ENCODE results near the gene GRWD1.
"Not testable (repeated sequence)": the region's sequence is repeated elsewhere in the genome, so short reads cannot be mapped to it uniquely, and the experiment has no call there.

The GRWD1 gene

GRCh38 chr19:48480183-48480557 is 34.4 kb downstream of the GRWD1 start:
- DNase-seq (ENCODE audit: low read depth): peak; percentile 31

- peak; percentile 56 for DNase-seq (ENCODE audit: low read depth)
Measured at GRCh38 chr19:48480558-48481500, 35.0 kb downstream of the GRWD1 start.

DNA sequence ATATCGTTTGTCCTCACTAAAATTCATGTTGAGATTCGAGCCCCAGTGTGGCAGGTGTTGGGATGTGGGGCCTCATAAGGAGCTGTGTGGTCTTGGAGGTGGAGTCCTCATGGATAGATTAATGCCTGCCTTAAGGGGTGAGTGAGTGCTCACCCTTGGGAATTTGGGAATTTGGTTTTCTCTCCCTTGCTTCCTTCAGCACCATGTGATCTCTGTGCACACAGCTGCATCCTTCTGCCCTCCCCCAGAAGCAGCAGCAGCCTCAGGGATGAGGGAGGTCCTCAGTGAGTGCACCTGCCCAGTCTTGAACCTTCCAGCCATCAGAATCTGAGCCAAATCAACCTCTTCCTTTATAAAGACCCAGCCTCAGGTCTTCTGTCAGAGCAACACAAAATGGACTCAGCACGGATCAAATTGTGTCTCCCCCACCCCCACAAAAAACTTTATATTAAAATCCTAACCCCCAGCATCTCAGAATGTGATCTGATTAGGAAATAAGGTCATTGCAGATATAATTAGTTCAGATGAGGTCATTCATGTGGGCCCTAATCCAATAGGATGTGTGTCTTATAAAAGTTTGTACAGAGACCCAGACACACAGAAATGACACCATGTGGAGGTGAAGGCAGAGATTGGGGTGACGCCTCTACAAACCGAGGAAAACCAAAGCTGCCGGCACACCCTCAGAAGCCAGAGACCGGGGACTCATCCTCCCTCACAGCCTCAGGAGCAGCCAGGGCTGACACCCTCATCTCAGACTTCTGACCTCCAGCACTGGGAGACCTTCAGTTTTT is 36.3 kb downstream of the GRWD1 start:
- peak; percentile 45 for DNase-seq (ENCODE audit: low read depth)

- no peak for DNase-seq (ENCODE audit: low read depth)
Measured at GRCh38 chr19:48483301-48483700, 37.5 kb downstream of the GRWD1 start.

DNA sequence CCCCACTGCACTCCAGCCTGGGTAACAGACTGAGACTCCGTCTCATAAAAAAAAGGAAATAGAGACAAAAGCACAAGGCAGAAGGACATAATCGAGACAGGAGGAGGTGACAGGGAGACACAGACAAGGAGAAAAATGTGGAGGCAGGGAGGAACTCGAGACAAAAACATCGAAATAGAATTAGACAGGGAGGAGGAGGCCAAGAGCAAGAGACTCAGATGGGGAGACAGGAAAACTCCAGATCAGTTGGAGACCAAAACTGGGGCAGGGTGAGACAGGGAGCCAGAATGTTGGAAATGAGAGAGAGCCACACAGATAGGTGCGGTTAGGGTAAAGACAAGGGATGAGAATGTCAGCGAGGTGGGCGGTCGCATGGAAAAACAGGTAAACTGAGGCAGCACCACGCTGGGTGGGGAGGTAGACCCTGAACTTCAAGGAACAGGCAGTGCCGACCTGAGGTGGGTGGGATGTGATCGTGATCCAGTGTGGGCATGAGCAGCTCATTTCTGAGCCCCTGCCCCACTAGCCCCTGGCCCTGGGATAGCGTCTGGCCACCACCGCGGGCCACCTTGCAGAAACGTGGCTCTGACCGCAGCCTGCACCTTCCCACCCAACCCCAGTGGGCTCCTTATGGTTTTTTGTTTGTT is 38.6 kb downstream of the GRWD1 start:
- no peak for DNase-seq (ENCODE audit: low read depth)

DNA sequence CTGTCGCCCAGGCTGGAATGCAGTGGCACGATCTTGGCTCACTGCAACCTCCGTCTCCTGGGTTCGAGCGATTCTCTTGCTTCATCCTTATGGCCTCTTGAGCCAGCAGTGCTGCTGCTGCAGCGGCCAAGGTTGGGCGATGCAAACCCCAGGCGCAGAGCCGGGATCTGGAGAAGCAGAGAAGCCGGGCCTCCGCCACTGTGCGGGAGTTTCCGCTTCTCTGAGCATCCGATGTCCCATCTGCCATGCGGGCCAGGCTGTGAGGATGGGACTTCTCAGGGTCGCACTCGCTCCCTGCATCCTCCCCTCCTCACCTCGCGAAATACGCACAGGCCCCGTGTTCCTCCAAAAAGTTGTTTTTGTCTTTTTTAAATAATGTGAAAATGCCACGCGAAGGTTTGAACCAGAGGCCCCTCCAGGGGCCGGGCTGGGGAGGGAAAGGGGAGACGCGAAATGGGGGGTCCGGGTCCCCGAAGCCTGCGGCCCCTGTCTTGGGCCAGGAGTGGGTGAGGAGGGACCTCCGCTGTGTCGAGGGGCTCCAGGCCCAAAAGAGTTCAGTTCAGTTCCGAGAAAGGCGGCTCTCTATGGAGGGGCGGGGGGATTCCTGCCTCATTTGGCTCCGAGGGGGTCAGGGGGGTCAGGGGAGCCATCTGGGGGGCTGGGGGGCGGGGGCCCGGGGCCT is 39.3 kb downstream of the GRWD1 start:
- DNase-seq (ENCODE audit: low read depth): no peak

- not testable (repeated sequence) for DNase-seq (ENCODE audit: low read depth)
Measured at GRCh38 chr19:48486706-48487105, 40.9 kb downstream of the GRWD1 start.

- no peak for DNase-seq (ENCODE audit: low read depth)
Measured at GRCh38 chr19:48487544-48487943, 41.8 kb downstream of the GRWD1 start.

- DNase-seq (ENCODE audit: low read depth): peak; percentile 90
Measured at GRCh38 chr19:48487948-48488347, 42.2 kb downstream of the GRWD1 start.

DNA sequence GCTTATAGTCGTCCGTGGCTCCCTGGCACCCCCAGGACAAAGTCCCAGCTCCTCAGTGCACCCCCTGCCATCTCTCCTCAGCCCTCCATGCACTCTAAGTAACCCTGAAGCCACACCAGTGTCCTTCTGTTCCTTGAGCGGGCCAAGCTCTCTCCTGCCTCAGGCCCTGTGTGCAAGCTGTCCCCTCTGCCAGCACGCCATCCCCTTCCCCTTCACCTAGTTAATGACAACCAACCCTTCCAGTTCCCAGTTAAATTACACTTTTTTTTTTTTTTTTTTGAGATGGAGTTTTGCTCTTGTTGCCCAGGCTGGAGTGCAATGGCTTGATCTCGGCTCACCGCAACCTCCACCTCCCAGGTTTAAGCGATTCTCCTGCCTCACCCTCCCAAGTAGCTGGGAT is 42.7 kb downstream of the GRWD1 start:
- DNase-seq (ENCODE audit: low read depth): not testable (repeated sequence)

GRCh38 chr19:48489608-48490216 is 43.9 kb downstream of the GRWD1 start:
- peak; percentile 66 for DNase-seq (ENCODE audit: low read depth)

- DNase-seq (ENCODE audit: low read depth): no peak
Measured at GRCh38 chr19:48490981-48491792, 45.4 kb downstream of the GRWD1 start.

DNA sequence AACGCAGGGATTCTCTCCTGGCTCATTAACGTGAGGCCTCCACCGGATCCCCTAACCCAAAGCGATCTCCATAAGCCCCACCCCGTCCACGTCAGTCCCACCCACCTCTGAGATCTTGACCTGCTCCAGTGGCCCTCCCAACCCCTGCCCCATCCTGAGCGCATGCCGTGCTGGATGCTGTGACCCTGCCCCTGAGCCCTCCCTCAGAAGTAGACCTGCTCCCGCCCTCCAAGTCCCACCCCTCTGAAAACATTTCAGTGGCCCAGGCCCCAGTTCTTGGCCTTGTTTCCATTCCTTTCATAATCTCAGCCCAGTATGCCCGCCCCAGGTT is 46.0 kb downstream of the GRWD1 start:
- no peak for DNase-seq (ENCODE audit: low read depth)

- DNase-seq (ENCODE audit: low read depth): peak; percentile 99
Measured at GRCh38 chr19:48492925-48493717, 47.3 kb downstream of the GRWD1 start.

DNA sequence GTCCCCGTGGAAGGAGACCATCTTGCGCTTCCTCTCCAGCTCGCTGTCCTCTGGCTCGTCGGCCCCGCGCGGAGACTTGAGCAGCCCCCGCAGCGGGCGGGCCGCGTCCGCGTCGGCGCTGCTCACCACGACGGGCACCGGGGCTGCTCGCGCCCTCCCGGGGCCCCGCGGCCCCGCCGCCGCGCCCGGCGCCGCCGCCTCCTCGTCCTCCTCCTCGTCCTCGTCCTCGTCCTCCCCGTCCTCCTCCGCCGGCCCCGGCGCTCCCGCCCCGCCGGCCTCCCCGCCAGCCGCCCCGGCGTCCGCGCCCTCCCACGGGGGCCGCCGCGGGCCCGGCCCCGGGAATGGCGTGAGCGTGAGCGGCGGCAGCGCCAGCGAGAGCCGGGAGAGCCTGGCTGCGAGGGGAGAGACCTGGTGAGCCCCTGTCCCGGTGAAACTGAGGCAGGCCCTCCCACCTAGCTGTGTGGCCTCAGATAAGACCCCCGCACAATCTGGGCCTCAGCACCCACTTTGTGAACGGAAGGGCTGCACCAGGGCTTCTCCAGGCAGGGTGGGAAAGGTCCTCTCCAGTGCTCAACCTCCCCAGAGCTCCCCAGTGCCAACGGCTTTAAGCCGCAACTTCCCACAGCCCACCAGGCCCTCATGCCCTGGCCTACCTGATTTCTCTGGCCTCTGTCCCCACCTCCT is 48.1 kb downstream of the GRWD1 start:
- no peak for DNase-seq (ENCODE audit: low read depth)

DNA sequence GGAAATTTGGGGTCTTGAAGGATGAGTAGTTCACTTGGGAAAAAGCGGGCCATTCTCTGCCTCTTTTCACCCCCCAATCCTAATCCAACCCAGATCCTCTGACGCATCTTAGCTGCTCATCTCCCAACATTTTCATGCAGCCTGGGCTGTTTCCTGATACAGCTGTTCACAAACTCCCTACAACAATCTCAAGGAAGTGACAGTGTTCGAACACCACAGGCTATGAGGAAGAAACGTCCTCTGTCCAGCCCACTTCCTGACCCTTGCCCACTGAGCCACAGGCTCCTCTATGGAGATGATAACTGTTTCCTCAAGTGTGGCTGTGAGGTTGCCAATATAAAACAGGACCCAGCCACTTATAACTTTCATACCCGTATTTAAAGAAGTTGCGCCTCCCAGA is 49.6 kb downstream of the GRWD1 start:
- no peak for DNase-seq (ENCODE audit: low read depth)

- no peak for DNase-seq (ENCODE audit: low read depth)
Measured at GRCh38 chr19:48496959-48497727, 51.4 kb downstream of the GRWD1 start.

DNA sequence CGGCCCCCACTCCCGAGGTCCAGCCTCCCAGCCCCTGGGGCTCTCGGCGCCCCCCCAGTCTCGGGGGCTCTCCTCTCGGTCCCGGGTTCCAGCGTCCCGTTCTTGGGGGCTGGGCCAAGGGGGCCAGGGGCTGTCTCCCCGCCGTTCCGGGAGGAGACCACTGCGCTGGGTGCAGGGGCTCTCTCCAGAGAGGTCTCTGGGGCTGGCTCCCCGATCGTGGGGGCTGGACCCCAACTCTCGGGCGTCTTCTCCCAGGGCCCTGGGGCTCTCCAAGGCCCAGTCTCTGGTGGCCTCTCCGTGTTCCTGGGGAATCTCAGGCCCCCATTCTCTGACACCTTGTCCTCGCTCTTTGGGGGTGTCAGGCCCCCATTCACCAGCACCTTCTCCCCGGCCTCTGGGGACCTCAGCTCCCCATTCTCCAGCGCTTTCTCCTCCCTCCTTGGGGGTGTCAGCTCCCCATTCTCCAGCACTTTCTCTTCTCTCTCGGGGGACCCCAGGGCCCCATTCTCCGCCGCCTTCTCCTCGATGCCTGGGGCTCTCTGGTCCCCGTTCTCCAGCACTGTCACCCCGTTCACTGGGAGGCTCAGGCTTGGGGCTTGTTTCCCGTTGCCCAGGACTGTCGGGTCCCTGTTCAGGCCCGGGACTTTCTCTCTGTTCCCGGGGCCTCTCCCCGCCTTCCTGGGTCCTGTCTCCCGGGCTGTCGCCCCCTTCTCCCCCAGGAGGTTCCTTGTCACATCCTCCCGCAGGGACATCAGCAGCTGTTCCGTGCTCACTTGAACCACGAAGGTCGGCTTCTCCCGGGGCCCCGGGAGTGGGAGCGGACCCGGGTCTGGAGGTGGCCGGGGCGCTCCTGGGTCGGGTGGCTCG is 52.2 kb downstream of the GRWD1 start:
- no peak for DNase-seq (ENCODE audit: low read depth)
